Activated CD8-positive, alpha-beta memory T cell treated with anti-CD3 and anti-CD28 coated beads, Interleukin-2, amount 50 U/mL, for 24 hours (primary cell): Measurements from ENCODE around the gene RAD51AP2.

Source experiments
- DNase-seq: peaks from one replicate; pipeline ENCODE4 v3.0.0-alpha.2; 2020; ENCODE audit errors: extremely low read depth

Gene RAD51AP2

DNA sequence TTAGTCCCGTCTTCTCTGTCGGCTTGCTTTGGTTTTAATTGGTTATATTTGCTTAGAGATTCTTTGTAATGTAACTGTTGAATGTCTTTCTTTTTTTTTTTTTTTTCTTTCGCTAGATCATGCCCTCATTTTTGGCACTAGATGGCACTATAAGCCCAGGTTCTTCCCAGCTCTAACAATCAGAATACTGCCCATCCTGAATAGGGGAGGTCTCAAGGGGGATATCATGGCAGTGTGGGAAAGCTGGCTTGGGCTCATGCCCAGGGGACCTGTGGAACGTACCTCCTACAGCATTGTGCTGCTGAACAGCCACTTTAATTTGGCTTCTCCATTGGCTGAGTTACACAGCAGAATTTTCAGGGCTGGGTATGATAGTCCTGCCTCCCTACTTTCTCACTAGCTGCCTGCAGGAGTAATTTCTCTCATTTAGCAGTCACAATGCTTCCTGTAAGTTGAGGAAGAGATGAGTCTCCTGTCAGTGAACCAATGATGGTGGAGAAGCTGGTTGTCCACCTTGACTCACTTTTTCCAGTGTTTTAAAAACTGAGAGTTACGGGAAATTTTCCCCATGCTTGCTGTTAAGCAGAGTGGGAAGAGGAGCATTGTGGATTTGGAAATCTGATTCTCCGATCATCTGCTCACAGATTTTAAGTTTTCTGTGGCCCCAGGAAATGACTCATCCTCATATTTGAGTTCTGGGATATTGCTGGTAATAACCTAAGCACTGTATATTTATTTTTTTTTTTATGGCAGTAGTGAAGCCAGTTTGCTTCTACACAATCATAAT is 47.2 kb downstream of the RAD51AP2 start:
- DNase-seq: no peak

DNA sequence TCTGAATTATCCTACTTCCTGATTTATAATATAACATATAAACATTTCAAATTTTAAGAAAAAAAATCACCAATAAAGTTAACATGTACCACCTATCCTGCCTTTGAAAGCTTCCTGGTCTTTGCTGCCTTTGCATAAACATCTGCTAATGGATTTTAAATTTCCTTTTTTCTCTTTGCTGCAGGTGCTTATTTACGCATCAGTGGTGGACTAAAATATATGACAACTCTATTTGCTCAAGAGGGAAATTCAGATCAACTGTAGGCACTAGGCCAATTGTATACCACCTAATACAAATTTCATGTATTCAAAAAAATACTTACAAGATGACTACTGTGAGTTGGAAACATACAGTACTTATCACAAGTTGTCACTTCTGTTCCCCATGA is 57.2 kb downstream of the RAD51AP2 start:
- no peak for DNase-seq
